GM23248 (cell line): ENCODE measurements around the gene TBX2. TPM values are rescaled to one million over a fixed set of nuclear protein-coding genes. Genes with fewer than 3 reads are reported as not detected.
A peak's percentile ranks its signal among the peaks of the same experiment; 100 is the strongest.

Experiments used
- DNase-seq: peaks from one replicate; pipeline ENCODE4 v3.0.0-alpha.2; 2015
- H2AFZ ChIP-seq: fragments of 200-600 bp; sonication (generic); 2 replicates; pipeline ENCODE4 v1.6.1; 2016; ENCODE audit warnings: antibody characterized with exemption
- H3F3A ChIP-seq: fragments of 200-600 bp; sonication (generic); 2 replicates; pipeline ENCODE4 v1.6.1; 2016; ENCODE audit warnings: mild to moderate bottlenecking, antibody characterized with exemption, mixed run types; ENCODE audit not compliant: insufficient read depth
- H3K27ac ChIP-seq: fragments of 200-600 bp; sonication (generic); 2 replicates; pipeline ENCODE4 v1.5.1; 2016; ENCODE audit warnings: mild to moderate bottlenecking
- H3K27me3 ChIP-seq: fragments of 200-600 bp; sonication (generic); replicated peaks from 2 replicates; pipeline ENCODE4 v1.6.1; 2016; ENCODE audit warnings: mild to moderate bottlenecking; ENCODE audit not compliant: insufficient read depth
- H3K36me3 ChIP-seq: fragments of 200-600 bp; sonication (generic); 2 replicates; pipeline ENCODE4 v1.6.1; 2016; ENCODE audit warnings: low read depth, mild to moderate bottlenecking
- H3K4me1 ChIP-seq: fragments of 200-600 bp; sonication (generic); 2 replicates; pipeline ENCODE4 v1.6.1; 2016; ENCODE audit warnings: mild to moderate bottlenecking; ENCODE audit not compliant: insufficient read depth
- H3K4me2 ChIP-seq: fragments of 200-600 bp; sonication (generic); one replicate; pipeline ENCODE4 v1.6.1; 2016; ENCODE audit warnings: mild to moderate bottlenecking; ENCODE audit not compliant: unreplicated experiment
- H3K4me3 ChIP-seq: fragments of 200-600 bp; sonication (generic); 2 replicates; pipeline ENCODE4 v1.5.1; 2016; ENCODE audit warnings: mild to moderate bottlenecking
- H3K79me2 ChIP-seq: fragments of 200-600 bp; sonication (generic); 2 replicates; pipeline ENCODE4 v1.6.1; 2016; ENCODE audit warnings: mild to moderate bottlenecking; ENCODE audit not compliant: insufficient read depth
- H3K9ac ChIP-seq: fragments of 200-600 bp; sonication (generic); 2 replicates; pipeline ENCODE4 v1.6.1; 2016; ENCODE audit warnings: mild to moderate bottlenecking
- H3K9me2 ChIP-seq: fragments of 200-600 bp; sonication (generic); 2 replicates; pipeline ENCODE4 v1.6.1; 2016; ENCODE audit warnings: mixed run types, mild to moderate bottlenecking, moderate library complexity; ENCODE audit not compliant: insufficient read depth
- H3K9me3 ChIP-seq: fragments of 200-600 bp; sonication (generic); one replicate; pipeline ENCODE4 v1.6.1; 2017; ENCODE audit warnings: low read depth
- H4K20me1 ChIP-seq: fragments of 200-600 bp; sonication (generic); 2 replicates; pipeline ENCODE4 v1.6.0; 2016; ENCODE audit not compliant: insufficient read depth
- EZH2 ChIP-seq: fragments of 200-600 bp; sonication (generic); IDR thresholded peaks from 2 replicates; pipeline ENCODE4 v1.6.1; 2018; ENCODE audit warnings: antibody characterized with exemption, mild to moderate bottlenecking; ENCODE audit not compliant: insufficient read depth, poor library complexity, severe bottlenecking
- EZH2phosphoT487 ChIP-seq: fragments of 200-600 bp; sonication (generic); IDR thresholded peaks from 2 replicates; pipeline ENCODE4 v1.6.1; 2018; ENCODE audit warnings: antibody characterized with exemption, moderate library complexity, mild to moderate bottlenecking, low read depth; ENCODE audit not compliant: insufficient read depth
- WGBS, 2 experiments: methylation state at CpG; one replicate each; pipeline ENCODE4 v1.1.6; 2015 to 2017; ENCODE audit warnings: low lambda C conversion rate in 2 of 2, low coverage in 1 of 2; ENCODE audit errors: missing lambda C conversion rate in 2 of 2; 5-methylcytosine and 5-hydroxymethylcytosine counted together
- in situ Hi-C: fragments of 300-500 bp; cut with MboI; formaldehyde crosslinking; loops from 2 replicates; pipeline ENCODE4 v1.15.0; 2020
- polyA plus RNA-seq: library from polyadenylated mRNA; unstranded; fragments of >200 nt; fragmentation: Nextera tagmentation; extraction: Ambion mirVana; gene quantifications from 2 replicates; pipeline ENCODE4 v1.2.1, GENCODE V29; 2016
- total RNA-seq: library from RNA; depleted of rRNA; stranded (reverse); fragments of >200 nt; shearing (Covaris generic); gene quantifications from 2 replicates; pipeline ENCODE4 v1.2.3, GENCODE V29; 2014

TBX2 gene
- total and polyA plus RNA-seq, 2 experiments from 2014 or later = 1.7 to 11.1 TPM

DNA sequence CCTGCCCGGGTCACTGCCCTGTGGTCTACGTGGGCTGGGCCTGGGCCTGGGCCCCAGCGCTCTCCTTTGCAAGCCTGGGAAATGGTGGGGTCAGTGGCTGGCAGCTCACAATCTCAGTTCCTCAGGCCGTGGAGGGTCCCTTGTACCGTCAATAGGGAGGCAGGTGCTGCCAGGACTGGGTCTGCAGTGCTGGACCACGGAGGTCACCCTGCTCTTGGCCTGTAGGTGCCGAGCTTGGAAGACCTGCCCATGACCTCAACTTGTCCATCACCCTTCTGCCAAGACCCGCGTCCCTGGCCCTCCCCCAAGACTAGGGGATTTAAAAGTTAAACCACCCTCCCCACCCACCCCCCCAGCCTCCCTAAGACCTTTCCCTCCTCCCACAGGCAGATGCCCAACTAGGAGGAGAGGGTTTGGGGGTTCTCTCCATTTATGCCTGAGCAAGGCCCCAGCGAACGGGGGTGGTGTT, 2.5 kb downstream of the TBX2 start:
- 91 to 93% methylated on average over 9 of the region's 11 CpGs for WGBS, 2 experiments
- Histone ChIP-seq H3K9me2 (no peaks in the 10 kb centered on the region), H3K4me3 (peak overlapping the region; percentile 92), H3K9ac (peak overlapping the region; percentile 95; the same call in 1 of the 2 replicates), H3K27ac (no peak overlapping the region), H3K27me3 (no peaks in the 10 kb centered on the region), H3K9me3 (no peaks in the 10 kb centered on the region), H4K20me1 (no peaks in the 10 kb centered on the region), H3K36me3 (no peaks in the 10 kb centered on the region; the same call in 1 of the 2 replicates), H3K79me2 (peaks cover 62% of the 10 kb centered on the region), H3K4me2 (peak overlapping the region; percentile 99), H2AFZ (no peak overlapping the region), H3F3A (no peaks in the 10 kb centered on the region), H3K4me1 (0 out of 2 replicates have a peak, but pooled peaks cover 10% of the 10 kb centered on the region)
- in situ Hi-C loops = no loop called here
- DNase-seq = no peak
- TF ChIP-seq EZH2phosphoT487 (no peak), EZH2 (no peak)

DNA sequence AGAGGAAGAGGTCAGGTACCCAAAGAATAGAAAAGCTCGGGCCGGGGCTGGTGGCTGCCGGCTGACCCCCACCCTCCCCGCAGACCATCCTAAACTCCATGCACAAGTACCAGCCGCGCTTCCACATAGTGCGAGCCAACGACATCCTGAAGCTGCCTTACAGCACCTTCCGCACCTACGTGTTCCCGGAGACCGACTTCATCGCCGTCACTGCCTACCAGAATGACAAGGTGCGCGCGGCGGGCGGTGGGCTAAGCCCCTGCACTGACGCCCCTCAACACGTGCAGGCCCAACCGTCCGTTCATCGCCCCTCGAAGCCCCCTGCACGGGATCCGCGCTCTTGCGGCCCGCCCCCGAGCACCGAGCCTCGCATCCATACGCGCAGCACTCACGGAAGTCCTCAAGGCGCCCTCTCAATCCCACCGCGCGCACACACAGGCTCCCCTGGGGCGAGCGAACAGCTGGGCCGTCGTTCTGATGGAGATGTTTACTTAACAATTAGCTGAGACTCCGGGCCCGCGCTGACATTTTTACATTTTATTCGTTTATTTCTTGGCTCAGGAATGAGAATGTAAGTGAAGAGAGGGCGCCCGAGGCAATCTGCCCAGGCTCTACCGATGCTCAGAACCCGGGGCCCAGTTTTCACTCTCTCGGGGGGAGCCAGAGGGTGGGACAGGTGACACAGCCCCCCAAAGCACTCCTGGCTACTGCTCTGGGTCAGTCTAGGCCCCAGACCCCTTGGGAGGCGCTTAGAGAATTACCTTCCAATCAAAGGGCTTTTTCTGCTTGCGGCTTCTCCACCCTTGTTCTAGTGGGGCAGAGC, 3.5 kb downstream of the TBX2 start:
- H3K79me2 ChIP-seq = peaks cover 58% of the 10 kb centered on the region
- 0 out of 2 replicates have a peak, but pooled peaks cover 10% of the 10 kb centered on the region for H3K4me1 ChIP-seq
- H3K9me3 ChIP-seq = no peaks in the 10 kb centered on the region
- no peak overlapping the region for H3K27ac ChIP-seq
- H3F3A ChIP-seq = no peaks in the 10 kb centered on the region
- H3K4me3 ChIP-seq = no peak overlapping the region
- H3K9ac ChIP-seq = peak overlapping the region; percentile 14; the same call in 1 of the 2 replicates
- DNase-seq = no peak
- H3K4me2 ChIP-seq = no peak overlapping the region
- no peaks in the 10 kb centered on the region; the same call in 1 of the 2 replicates for H3K36me3 ChIP-seq
- WGBS, 2 experiments = 66 to 71% methylated on average over 46 to 55 of the region's 55 CpGs
- H2AFZ ChIP-seq = no peak overlapping the region
- TF ChIP-seq EZH2phosphoT487 (no peak), EZH2 (no peak)
- no peaks in the 10 kb centered on the region for H3K27me3 ChIP-seq
- no peaks in the 10 kb centered on the region for H3K9me2 ChIP-seq
- in situ Hi-C loops = no loop called here
- H4K20me1 ChIP-seq = no peaks in the 10 kb centered on the region

DNA sequence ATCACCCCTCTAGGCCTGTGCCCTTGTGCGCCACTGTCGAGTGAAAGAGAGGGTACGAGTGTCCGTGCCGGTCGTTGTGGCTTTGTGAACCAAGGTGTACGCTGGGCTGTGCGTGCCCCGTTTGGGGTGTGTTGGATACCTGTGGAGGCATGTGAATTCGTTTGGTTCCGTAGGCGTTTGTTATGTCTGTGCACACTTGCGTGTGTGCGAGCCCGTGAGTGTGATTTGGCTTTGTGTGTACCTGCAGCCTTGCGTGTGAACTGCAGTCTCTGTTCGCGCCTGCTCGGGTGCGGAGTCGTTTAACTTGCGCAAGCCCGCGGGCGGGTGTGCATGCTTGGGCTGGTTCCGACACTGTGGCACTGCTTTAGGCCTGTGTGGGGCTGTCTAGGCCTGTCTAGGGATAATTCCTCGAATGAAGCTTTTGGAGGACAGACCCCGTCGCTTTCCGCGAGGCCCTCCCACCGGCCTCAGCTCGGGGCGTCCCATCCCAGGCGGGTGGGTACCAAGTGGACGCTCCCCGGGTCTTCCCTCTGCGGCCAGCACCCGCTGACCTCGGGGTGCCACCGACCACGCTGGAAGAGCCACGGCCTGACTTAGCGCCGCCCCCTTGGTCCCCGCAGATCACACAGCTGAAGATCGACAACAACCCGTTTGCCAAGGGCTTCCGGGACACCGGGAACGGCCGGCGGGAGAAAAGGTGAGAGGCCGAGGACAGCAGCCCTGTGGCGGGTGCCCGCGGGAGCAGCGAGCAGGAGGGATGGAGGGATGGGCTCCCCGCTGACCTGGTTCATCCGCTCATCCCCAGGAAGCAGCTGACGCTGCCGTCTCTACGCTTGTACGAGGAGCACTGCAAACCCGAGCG, 4.4 kb downstream of the TBX2 start:
- no peaks in the 10 kb centered on the region for H4K20me1 ChIP-seq
- no peaks in the 10 kb centered on the region for H3F3A ChIP-seq
- H3K27ac ChIP-seq = no peak overlapping the region
- H3K9me2 ChIP-seq = no peaks in the 10 kb centered on the region
- peaks cover 49% of the 10 kb centered on the region for H3K79me2 ChIP-seq
- no peak overlapping the region for H3K9ac ChIP-seq
- H3K27me3 ChIP-seq = no peaks in the 10 kb centered on the region
- DNase-seq = no peak
- no peaks in the 10 kb centered on the region; the same call in 1 of the 2 replicates for H3K36me3 ChIP-seq
- 0 out of 2 replicates have a peak, but pooled peaks cover 10% of the 10 kb centered on the region for H3K4me1 ChIP-seq
- H2AFZ ChIP-seq = no peak overlapping the region
- WGBS, 2 experiments = 62 to 74% methylated on average over 55 to 66 of the region's 66 CpGs
- no peak for TF ChIP-seq EZH2
- TF ChIP-seq EZH2phosphoT487 = no peak
- in situ Hi-C loops = no loop called here
- H3K9me3 ChIP-seq = no peaks in the 10 kb centered on the region
- H3K4me2 ChIP-seq = no peak overlapping the region
- H3K4me3 ChIP-seq = no peak overlapping the region

DNA sequence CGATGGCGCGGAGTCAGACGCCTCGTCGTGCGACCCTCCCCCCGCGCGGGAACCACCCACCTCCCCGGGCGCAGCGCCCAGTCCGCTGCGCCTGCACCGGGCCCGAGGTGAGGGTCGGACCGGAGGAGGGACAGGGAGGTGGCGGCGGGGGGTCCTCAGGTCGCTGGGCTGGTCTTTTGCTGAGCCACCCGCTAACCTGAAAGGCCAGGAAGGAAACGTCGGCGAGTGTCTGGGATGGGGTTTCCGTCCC, 4.9 kb downstream of the TBX2 start:
- Histone ChIP-seq H3K9me3 (no peaks in the 10 kb centered on the region), H3K4me1 (0 out of 2 replicates have a peak, but pooled peaks cover 10% of the 10 kb centered on the region), H3K4me3 (no peak overlapping the region), H4K20me1 (no peaks in the 10 kb centered on the region), H3F3A (no peaks in the 10 kb centered on the region), H3K9ac (no peak overlapping the region), H3K4me2 (no peak overlapping the region), H3K27me3 (no peaks in the 10 kb centered on the region), H3K27ac (no peak overlapping the region), H3K9me2 (no peaks in the 10 kb centered on the region), H3K36me3 (no peaks in the 10 kb centered on the region; the same call in 1 of the 2 replicates), H2AFZ (no peak overlapping the region), H3K79me2 (peaks cover 46% of the 10 kb centered on the region)
- TF ChIP-seq EZH2 = no peak
- no peak for TF ChIP-seq EZH2phosphoT487
- 44 to 59% methylated on average over 15 to 27 of the region's 27 CpGs for WGBS, 2 experiments
- no peak for DNase-seq
- in situ Hi-C loops = no loop called here
